ENCODE measurements around the gene CAPN8.

Gene CAPN8

DNA sequence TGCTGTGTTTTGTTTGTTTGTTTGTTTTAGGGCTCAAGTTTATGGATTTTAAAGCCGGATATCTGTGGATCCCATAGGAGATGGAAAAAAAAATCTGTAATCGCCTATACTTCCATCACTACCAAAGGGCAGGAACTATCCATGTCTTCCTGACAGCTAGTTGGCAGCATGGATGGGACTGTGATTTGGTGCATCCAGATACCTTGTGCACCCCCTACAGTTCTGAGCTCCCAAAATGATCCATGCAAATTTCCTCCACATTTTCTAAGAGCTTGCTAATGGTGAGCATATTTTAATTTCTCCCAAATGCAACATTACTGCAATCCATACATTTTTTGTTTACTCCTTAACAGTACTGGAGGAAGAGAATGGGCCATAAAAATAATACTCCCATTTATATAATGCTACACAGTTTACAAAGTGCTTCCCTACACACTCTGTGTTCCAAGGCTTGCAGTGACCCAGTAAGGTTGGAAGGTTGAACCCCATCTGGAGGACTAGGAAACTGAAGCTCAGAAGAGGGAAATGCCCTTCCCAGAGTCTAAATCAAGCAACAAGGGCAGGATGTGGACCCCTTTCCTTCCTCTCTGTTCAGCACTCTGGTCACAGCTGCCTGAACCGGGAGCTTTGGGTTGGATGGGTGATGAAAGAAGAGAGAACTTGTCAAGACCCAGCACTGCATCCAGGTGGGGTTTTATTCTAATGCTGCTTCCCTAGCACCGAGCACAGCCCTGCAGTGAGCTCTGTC is 48.0 kb downstream of the CAPN8 start:
- no peak for DNase-seq (ENCODE audit: low read depth)

DNA sequence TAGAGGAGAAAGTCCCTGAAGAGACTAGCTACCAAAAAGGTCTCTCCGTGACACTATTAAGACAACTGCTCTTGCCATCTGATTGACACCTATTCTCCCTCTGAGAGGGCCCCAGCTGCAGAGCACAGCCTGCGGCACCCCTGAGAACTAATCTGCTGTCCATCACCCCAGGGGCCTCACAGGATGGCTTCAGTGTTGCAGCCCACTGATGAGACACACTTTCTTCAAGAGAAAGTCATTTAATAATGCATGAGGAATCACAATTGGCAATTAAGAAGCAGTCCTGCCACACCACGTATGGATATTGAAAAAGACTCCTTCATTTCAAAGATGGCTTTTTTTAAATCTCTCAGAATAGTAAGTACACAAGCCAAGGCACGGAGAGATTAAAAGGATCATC is 48.9 kb downstream of the CAPN8 start:
- no peak for DNase-seq (ENCODE audit: low read depth)

DNA sequence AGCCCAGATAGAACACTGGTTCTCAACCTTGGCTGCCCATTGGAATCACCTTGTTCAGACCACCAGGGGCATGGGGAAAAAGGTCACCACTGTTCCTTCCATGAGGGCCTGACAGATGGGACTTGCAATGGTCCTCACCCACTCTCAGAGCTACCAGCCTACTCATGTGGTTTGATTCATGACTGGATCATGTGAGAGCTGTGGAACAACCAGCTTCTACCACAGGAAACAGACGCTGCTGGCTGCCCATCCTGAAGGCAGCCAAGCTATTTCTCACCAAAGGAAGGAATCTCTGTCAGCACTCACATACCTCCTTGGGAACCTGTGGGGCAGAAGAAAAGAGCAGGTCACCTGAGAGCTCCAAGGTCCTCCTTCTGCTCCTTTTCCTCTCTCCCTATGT is 53.6 kb downstream of the CAPN8 start:
- DNase-seq (ENCODE audit: low read depth): no peak

DNA sequence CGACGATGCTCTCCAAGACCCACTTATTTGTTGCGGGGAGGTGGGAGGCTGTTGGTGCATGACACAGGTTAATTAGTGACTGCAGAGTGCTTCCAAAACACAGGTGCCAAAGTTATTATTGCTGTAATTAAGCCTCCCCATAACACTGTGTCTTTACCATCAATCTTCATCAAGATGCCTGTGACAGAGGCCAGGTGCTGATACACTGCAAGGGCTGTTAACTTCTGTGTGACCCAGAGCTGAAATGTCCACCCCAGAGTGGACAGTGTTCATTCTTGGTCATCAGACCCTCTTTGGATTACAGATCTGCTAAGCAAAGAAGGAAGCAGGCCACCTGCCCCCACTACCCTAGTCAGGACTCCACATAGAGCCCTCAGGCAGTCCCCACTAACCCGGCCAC is 55.5 kb downstream of the CAPN8 start:
- no peak for DNase-seq (ENCODE audit: low read depth)

DNA sequence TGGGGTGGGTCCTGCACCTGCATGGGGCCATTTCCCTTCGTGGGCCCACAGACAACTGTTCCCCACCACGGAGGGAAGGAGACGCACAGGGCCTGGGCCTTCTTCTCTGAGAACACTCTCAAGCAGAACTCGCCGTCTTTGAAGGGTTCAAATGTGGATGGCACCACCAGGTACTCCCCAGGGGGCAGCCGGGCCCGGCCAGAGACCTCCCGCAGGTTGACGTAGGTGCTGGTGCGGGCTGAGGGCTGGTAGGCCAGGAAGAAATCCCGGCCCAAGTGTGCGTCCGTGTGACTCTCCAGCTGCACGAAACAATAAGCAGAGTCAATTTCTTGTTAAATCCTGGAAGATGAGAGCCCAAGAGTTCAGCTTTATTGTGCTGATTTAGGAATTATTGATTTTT is 56.4 kb downstream of the CAPN8 start:
- no peak for DNase-seq (ENCODE audit: low read depth)

DNA sequence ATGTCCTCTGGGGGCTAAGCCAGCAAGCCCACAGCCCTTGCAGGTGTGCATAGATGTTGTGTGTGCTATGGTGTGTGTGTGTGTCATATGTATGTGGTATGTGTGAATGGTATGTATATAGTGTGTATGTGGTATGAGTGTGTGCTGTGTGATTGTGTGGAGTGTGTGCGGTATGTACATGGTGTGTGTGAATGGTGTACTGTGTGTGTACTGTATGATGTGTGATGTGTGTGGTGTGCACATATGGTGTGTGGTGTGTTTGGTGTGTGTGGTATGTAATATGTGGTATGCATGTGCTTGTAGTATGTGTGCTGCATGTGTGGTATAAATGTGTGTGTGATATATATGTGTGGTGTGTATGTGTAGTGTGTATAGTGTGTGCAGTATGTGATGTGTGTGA is 107.0 kb downstream of the CAPN8 start:
- DNase-seq (ENCODE audit: low read depth): no peak

DNA sequence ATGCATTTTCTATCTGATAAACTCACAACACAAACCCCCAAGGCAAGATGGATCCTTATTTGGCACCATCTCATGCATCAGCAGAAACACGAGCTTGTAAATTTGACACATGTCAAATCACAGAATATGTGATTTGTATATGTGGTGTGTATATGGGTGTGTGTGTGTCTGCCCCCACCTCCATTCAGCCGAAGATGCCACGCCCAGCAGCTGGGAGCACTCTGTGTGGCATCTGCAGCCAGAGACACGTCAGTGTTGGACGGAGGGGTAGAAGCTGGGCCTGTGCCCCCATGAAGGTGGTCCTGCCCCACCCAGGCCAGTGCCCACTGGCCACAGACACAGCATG is 108.4 kb downstream of the CAPN8 start:
- DNase-seq (ENCODE audit: low read depth): no peak

DNA sequence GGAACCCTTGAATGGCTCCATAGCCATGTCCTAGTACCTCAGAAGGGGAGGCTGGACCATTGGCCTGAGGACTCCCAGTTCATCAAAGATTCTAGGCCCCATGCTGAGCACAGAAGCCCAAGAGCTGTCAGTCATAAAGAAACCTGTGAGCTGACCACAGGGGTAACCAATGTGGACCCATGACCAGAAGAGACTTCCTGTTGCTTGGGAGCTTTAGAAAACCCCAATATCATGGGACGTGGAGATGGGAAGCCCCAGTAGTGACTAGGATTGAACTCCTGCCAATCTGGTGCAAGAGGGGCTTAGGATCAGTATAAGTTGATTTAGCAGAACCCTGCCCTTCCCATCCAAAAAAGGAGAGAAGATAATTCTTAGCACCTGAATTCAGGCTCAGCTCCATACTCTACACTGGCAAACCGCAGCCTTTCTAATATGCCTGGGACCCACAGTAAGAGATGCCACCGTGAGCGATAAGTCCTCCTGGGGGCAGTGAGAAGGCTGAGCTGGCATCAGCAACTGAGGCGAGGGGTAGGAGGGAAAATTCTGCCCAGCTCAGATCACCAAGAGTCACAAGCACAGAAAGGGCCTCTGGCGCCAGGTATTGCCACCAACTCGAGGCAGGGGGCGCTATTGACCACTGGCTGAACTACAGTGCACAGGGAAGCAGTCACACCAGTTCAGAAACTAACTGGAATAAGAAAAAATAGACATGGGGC is 108.9 kb downstream of the CAPN8 start:
- no peak for DNase-seq (ENCODE audit: low read depth)

DNA sequence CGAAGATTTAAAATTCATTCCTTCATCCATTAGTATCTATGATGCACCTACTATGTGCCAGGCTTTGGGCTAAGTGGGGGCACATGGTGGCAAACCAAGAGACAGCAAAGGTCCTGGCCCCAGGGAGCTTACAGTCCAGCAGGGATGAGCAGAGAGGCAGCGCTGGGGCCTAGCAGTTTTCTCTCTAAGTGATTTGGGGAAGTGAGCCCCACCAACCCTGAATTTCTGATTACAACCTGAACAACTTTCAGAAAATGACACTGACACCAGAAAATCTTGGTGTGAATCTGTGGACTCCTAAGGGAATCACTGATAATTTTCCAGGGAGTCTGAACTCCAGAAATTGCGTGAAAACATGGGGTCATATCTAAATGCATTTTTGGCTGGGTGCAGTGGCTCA is 111.5 kb downstream of the CAPN8 start:
- no peak for DNase-seq (ENCODE audit: low read depth)

DNA sequence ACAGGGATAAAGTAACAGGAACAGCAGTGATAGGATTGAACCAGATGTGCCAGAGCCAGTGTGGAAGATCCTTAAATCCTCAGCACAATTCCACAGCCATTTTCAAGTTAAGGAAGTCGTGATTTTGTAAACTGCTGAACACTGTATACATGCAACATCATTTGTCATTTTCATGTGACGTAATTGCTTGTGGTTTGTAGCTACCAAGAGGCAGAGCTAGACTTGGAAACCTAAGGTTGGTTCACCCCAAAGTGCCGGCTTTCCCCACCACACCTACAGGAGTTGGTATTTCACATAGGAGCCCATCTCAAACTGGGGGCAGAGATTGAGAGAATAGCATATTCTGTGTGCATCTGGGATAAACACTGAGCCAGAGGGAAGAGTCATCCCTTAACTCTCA is 113.9 kb downstream of the CAPN8 start:
- no peak for DNase-seq (ENCODE audit: low read depth)

DNA sequence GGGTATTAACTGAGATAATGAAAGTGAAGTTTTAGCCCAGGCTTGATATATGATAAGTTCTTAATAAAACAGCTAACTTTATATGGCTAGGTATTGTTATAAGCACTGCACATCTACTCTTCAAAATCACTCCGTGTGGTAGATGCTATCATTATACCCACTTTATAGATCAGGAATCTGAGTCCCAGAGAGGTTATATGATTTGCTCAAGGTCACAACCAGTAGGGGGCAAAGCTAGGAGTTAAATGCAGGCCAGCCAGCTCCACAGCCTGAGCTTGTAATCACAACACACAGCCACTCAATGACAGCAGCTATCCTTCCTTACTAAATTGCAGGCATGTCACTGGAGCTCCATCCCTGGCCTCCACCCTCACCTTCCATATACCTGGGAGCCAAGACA is 115.8 kb downstream of the CAPN8 start:
- DNase-seq (ENCODE audit: low read depth): no peak

DNA sequence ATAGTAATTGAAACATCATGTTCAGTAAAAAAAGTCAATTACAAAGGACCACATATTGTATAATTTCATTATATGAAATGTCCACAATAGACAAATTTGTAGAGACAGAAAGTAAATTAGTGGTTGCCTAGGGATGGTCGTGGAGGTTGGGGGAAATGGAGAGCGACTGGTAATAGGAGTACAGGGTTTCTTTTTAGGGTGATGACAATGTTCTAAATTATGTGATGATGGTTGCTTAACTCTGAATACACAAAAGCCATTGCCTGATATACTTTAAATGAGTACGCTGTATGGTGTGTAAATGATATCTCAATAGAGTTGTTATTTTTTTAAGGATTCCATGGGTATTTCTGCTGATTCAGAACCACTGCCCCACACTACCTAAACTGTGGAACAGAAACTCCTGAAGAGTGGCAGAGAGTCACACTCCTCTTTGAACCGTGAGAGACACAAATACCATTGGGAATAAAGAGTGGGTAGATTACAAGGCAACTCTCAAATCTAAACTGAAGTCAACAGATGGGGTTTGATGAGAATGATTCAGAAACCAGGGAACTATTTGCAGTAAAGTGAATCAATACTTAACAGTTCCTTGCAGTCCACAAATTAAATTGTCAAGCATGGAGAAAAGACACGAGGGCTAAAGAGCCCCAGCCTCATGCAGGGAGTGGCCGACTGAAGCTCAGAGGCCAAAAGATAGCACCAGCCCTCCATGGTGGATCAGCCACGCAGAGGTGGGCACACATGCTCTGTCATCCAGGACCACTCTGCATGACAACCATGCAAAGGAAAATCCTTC is 118.0 kb downstream of the CAPN8 start:
- DNase-seq (ENCODE audit: low read depth): no peak

DNA sequence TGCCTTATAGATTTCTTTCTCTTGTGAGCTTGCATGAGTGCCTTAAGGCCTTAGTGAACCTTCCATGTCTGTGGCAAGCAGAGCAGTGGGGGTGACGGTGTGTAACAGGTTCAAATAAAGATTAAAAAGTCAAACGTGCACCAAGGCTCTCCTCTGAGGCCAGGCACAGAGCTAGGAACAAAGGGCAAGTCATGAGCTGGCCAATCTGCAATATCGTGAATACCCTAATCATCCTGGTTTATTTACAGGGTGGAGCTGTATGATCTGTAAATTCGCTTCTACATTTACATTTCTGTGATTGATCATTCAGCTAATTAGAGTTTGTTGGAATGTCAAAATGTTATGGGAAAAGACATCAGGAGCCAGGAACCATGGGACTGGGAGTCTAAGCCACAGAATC is 120.2 kb downstream of the CAPN8 start:
- no peak for DNase-seq (ENCODE audit: low read depth)

DNA sequence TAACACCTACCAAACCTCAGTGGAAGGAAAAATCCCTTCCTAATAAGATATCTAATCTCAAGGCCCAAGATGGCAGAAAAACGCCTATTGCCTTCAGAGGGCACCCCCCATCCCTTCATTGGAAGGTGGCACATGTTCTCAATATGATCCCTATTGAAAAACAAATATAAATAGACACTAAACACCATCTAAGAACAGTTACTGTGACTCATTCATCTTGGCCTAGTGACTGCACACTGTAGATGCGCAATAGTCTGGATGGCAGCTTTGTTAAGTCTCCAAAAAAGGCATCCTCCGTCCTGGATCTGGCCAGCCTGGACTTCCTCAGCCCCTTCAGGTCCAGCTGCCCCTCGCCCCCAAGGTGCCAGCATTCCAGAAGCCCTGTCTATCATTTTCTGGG is 121.9 kb downstream of the CAPN8 start:
- no peak for DNase-seq (ENCODE audit: low read depth)

DNA sequence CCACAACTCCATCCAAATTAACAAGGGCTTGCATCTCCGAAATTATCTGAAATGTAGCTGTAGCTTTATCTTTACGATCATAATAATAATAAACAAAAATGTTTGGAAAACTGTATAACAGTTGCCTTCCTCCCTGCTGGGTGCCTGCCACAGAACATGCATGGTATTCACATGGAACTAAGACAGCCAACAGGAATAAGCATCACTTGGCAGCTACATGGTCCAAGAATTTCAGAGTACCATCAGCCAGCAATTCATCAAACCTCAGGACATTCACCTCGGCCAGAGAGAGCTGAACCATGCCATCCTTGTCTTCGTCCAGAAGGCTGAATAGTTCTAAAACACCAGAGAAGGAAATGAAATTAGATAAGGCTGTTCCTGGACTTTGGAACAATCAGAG is 122.7 kb downstream of the CAPN8 start:
- no peak for DNase-seq (ENCODE audit: low read depth)

DNA sequence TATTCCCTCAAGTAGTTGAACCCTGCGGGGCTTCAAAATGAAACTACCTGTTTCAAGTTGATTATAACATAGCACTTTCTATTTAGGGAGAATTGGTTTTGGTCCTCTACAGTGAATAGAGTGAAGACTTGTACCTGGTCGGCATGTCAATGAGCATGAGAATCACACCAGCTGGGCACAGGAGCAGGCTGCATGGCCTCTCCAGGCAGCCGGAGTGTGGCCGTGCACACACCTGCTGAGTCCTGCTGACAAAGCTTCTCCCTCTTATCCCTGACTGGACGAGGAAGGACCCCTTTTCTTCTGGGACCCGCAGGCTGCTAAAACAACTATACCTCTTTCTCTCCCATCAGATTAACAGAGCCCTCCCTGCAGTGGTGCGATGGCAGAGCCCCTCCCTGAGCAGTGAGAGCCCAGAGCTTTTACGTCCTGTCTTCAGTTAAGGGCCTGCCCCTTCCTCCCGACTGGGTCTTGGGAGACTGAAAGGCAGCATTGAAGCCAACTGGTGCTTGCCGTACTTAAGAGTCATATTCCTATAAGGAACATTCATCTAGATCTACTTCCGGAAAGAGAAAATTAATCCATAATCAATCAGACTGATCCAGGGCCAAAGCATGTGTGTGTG is 124.9 kb downstream of the CAPN8 start:
- no peak for DNase-seq (ENCODE audit: low read depth)

DNA sequence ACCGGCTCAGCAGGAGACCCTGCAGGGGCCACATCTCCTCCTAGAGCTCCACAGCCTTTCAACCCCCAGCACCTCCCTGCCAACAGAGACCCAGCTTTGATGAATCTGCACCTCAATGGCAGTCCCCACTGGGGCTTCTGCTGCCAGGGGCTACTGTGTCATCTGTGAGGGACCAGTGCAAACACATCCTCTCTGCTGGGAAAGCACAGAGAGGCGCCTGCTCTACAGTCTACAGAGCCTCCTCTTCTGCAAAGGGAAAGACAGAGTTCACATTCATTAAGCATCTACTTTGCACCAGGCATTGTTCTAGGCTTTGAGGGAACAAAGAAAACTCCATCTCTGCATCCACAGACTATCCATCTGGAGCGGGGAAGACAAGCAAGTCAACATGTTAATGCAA is 125.8 kb downstream of the CAPN8 start:
- DNase-seq (ENCODE audit: low read depth): no peak

DNA sequence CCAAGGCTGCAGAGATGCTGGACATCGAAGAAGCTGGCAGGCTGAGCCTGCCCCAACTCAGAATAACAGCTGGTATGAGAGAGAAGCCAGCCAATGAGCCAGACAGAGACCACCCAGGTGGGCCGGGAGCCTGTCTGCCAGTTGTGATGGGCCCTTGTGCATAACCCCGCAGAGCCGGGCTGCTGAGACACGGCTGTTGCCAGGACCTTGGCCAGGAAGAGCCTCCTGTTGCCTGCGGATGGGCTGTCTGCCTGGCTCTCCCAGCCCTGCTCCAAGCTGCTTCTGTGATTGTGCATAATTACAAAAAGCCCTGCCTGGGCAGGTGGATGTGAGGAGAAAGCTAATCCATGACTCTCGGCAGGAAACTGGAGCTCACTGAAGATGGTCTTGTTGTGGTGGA is 126.5 kb downstream of the CAPN8 start:
- no peak for DNase-seq (ENCODE audit: low read depth)

DNA sequence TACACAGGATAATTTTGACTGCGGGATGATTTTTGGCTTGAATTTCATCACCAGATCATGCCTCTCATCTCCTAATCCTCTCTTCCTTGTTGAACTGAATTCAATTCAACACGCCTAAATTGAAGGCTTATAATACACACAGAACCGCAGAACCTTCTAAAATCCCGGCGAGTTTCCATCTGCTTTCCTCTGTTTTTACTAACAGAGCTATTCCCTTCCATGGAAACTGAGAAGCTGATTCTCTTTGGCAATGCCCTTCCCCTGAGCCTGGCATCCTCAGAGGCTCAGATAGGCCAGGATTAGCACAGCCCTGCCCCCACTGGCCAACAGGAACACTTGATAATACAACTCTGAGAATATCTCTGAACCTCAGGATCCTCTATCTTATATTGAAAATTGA is 130.2 kb downstream of the CAPN8 start:
- no peak for DNase-seq (ENCODE audit: low read depth)

DNA sequence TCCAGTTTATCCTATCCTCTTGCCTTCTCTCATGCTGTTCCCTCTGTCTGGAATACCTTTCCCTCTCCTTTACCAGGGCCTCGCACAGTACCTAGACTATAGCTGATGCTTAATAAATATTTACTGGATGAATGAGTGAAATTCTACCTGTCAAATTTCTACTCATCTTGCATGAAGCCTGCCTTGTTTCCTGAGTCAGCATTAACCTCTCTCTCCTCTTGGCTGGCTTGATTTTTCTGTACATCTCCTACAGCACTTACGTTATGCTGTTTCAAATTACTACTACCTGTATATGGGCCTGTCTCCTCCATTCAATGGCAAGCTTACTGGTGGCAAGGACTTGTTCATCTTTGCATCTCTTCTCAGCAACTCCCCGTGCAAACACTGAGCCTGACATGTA is 130.8 kb downstream of the CAPN8 start:
- DNase-seq (ENCODE audit: low read depth): no peak

DNA sequence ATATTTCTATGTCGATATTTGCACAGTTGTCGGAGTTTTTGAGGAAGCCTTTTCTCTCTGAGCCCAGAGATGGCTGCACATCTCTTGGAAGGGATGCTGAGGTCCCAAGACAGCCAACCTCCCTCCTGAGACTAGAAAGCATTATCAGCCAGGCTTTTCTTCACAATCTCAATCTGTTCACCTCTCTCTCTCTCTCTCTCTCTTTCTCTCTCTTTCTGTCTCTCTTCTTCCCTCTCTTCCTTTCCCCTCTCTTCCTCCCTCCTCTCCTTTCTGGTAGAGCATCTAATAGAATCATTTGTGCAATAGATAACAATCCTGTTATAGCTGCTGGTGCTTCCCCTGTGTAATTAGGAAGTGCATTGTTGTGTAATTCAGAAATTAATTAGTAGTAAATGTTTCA is 131.8 kb downstream of the CAPN8 start:
- no peak for DNase-seq (ENCODE audit: low read depth)

DNA sequence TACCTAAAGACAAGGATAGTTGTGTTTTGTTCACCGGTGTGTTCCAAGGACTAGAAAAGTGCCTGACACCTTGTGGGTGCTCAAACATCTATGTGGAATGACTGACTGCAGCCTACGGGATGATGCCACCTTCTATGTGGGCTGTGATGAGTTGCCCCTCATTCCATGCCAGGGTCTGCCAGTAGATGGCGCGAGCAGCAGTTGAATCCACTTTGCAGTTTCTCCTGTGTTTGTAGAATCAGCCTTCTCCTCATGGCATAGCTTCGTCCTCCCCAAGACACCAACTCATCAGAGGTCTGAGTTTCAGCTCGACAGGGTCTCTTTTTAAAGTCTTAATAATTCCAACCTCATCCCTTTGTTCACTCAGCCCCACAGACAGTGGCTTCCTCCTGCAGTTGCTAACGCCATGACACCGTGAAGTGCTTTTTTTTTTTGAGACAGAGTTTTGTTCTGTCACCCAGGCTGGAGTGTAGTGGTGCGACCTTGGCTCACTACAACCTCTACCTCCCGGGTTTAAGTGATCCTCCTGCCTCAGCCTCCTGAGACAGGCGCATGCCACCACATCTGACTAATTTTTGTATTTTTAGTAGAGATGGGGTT is 133.7 kb downstream of the CAPN8 start:
- peak; percentile 25 for DNase-seq (ENCODE audit: low read depth)
